OCI-LY7 (cell line): Measurements from ENCODE around the gene HMGXB4. TPM values are rescaled to one million over a fixed set of nuclear protein-coding genes. Genes with fewer than 3 reads are reported as not detected.

ENCODE experiments used
- BruUV-seq: library from RNA; stranded (reverse); fragments of 400-500 nt; replicated peaks from 2 replicates; lab custom pipeline; 2021; lab: Mats Ljungman, UMichigan
- CTCF ChIA-PET: fragments of 300-600 bp; sonication (Branson Sonifier 250); formaldehyde crosslinking; loops from one replicate; lab custom pipeline; 2022; ENCODE audit warnings: antibody characterized with exemption; ENCODE audit not compliant: unreplicated experiment; lab: Charles Lee
- POLR2A ChIA-PET: fragments of 300-600 bp; sonication (Branson Sonifier 250); formaldehyde crosslinking; loops from one replicate; lab custom pipeline; 2022; ENCODE audit warnings: antibody characterized with exemption; lab: Charles Lee
- DNase-seq: peaks from one replicate; pipeline ENCODE4 v3.0.0-alpha.2; 2015; ENCODE audit warnings: low spot score
- H2AFZ ChIP-seq: fragments of 200-600 bp; sonication (generic), shearing (Covaris generic); 2 replicates; pipeline ENCODE4 v1.6.1; 2014; ENCODE audit warnings: mild to moderate bottlenecking, antibody characterized with exemption, low read length, moderate library complexity
- H3K27ac ChIP-seq: fragments of 200-600 bp; sonication (generic); 2 replicates; pipeline ENCODE4 v1.5.1; 2014; ENCODE audit warnings: mixed run types, low read depth, mild to moderate bottlenecking, moderate library complexity, low read length, inconsistent platforms; ENCODE audit not compliant: poor library complexity, severe bottlenecking
- H3K36me3 ChIP-seq: fragments of 200-600 bp; sonication (generic); 2 replicates; pipeline ENCODE4 v1.6.1; 2014; ENCODE audit warnings: mild to moderate bottlenecking, antibody characterized with exemption, low read length, moderate library complexity, mixed read lengths; ENCODE audit not compliant: insufficient read depth
- H3K4me1 ChIP-seq: fragments of 200-600 bp; sonication (generic); 2 replicates; pipeline ENCODE4 v1.5.1; 2014; ENCODE audit warnings: mild to moderate bottlenecking, low read length; ENCODE audit not compliant: insufficient read depth, poor library complexity, severe bottlenecking
- H3K4me2 ChIP-seq: fragments of 200-600 bp; sonication (generic); 2 replicates; pipeline ENCODE4 v1.6.1; 2014; ENCODE audit warnings: mild to moderate bottlenecking, low read length
- H3K4me3 ChIP-seq: fragments of 200-600 bp; sonication (generic); 2 replicates; pipeline ENCODE4 v1.5.1; 2014; ENCODE audit warnings: mild to moderate bottlenecking, low read depth, low read length; ENCODE audit not compliant: poor library complexity, severe bottlenecking
- H3K79me2 ChIP-seq: fragments of 200-600 bp; sonication (generic); 2 replicates; pipeline ENCODE4 v1.6.1; 2016; ENCODE audit warnings: low read depth, mild to moderate bottlenecking, low read length, moderate library complexity, mixed read lengths; ENCODE audit not compliant: insufficient read depth
- H3K9me2 ChIP-seq: fragments of 200-600 bp; sonication (generic); 2 replicates; pipeline ENCODE4 v1.6.1; 2016; ENCODE audit warnings: mild to moderate bottlenecking, low read length, mixed read lengths; ENCODE audit not compliant: insufficient read depth
- H3K9me3 ChIP-seq: fragments of 200-600 bp; sonication (generic); 2 replicates; pipeline ENCODE4 v1.6.1; 2014; ENCODE audit warnings: mild to moderate bottlenecking, mixed run types, low read length, mixed read lengths
- H4K20me1 ChIP-seq: fragments of 200-600 bp; sonication (generic); 2 replicates; pipeline ENCODE4 v1.6.1; 2014; ENCODE audit warnings: mild to moderate bottlenecking, antibody characterized with exemption, low read length, moderate library complexity, mixed read lengths; ENCODE audit not compliant: insufficient read depth
- CTCF ChIP-seq: fragments of 200-600 bp; sonication (generic); conservative IDR thresholded peaks from 2 replicates; pipeline ENCODE4 v1.5.1; 2014; ENCODE audit warnings: mild to moderate bottlenecking, antibody characterized with exemption, low read length, moderate library complexity, mixed read lengths
- EZH2phosphoT487 ChIP-seq: fragments of 200-600 bp; sonication (generic); IDR thresholded peaks from 2 replicates; pipeline ENCODE4 v1.6.1; 2018; ENCODE audit warnings: low read depth, borderline replicate concordance, mild to moderate bottlenecking, mixed run types, antibody characterized with exemption, low read length, moderate library complexity, mixed read lengths
- intact Hi-C: fragments of 100-400 bp; cut with micrococcal nuclease; formaldehyde crosslinking; loops from one replicate; pipeline ENCODE4 v1.10.0; 2022; ENCODE audit not compliant: unreplicated experiment
- total RNA-seq, 2 experiments: library from RNA; depleted of rRNA in 1 of 2; stranded (reverse); fragments of >200 nt in 1 of 2; shearing (Covaris generic) in 1 of 2; gene quantifications; 2 replicates each; pipeline ENCODE4 v1.2.3, GENCODE V29; 2014 to 2022

The HMGXB4 gene
- total RNA-seq, 2 experiments from 2014 or later, result 25.2 to 46.9 TPM

GRCh38 chr22:35318346-35319215 lies 61.3 kb downstream of the HMGXB4 start:
- TF ChIP-seq EZH2phosphoT487 (no peak), CTCF (no peak)
- Histone ChIP-seq H3K4me2 (no peak overlapping the region), H3K9me3 (no peaks in the 10 kb centered on the region), H3K4me1 (no peaks in the 10 kb centered on the region), H3K79me2 (no peaks in the 10 kb centered on the region), H4K20me1 (no peaks in the 10 kb centered on the region), H2AFZ (no peak overlapping the region), H3K36me3 (peaks cover under 1% of the 10 kb centered on the region), H3K4me3 (no peak overlapping the region), H3K9me2 (no peaks in the 10 kb centered on the region), H3K27ac (no peak overlapping the region)
- intact Hi-C loops, result no loop called here
- DNase-seq, result no peak
- CTCF ChIA-PET, result no interaction called here
- POLR2A ChIA-PET, result no interaction called here
- BruUV-seq, result no TSS peak

GRCh38 chr22:35319244-35319985 lies 62.1 kb downstream of the HMGXB4 start:
- POLR2A ChIA-PET, result no interaction called here
- Histone ChIP-seq H3K27ac (no peak overlapping the region), H3K4me3 (no peak overlapping the region), H2AFZ (no peak overlapping the region), H3K4me2 (no peak overlapping the region), H3K9me2 (no peaks in the 10 kb centered on the region), H4K20me1 (no peaks in the 10 kb centered on the region), H3K4me1 (no peaks in the 10 kb centered on the region), H3K36me3 (peaks cover 5% of the 10 kb centered on the region), H3K79me2 (no peaks in the 10 kb centered on the region), H3K9me3 (no peaks in the 10 kb centered on the region)
- no peak for DNase-seq
- intact Hi-C loops, result no loop called here
- no peak for TF ChIP-seq CTCF
- TF ChIP-seq EZH2phosphoT487, result no peak
- no TSS peak for BruUV-seq
- CTCF ChIA-PET, result no interaction called here
